Measurements from ENCODE around the gene NTF3. TPM values are rescaled to one million over a fixed set of nuclear protein-coding genes. Genes with fewer than 3 reads are reported as not detected.

The NTF3 gene
- total RNA-seq, 2 donors from 2014 or later, result 0.63 to 0.67 TPM

GRCh38 chr12:5492562-5492961 is 60.7 kb downstream of the NTF3 start:
- H3K27me3 ChIP-seq, result no peaks in the 10 kb centered on the region
- no peak overlapping the region for H3K27ac ChIP-seq
- TF ChIP-seq CTCF (IDR thresholded peaks at IDR 0.05), result no peak
- no peaks in the 10 kb centered on the region for H3K9me3 ChIP-seq
- DNase-seq (ENCODE audit: low spot score), result no peak
- no peak overlapping the region for H3K4me3 ChIP-seq
- H3K4me1 ChIP-seq, result peaks cover 0 to 14% of the 10 kb centered on the region in 2 donors
- no peaks in the 10 kb centered on the region for H3K36me3 ChIP-seq

- H3K9me3 ChIP-seq, result no peaks in the 10 kb centered on the region
- no peak for TF ChIP-seq CTCF (IDR thresholded peaks at IDR 0.05)
- H3K27ac ChIP-seq, result no peak overlapping the region
- peaks cover 0 to 14% of the 10 kb centered on the region in 2 donors for H3K4me1 ChIP-seq
- no peak for DNase-seq (ENCODE audit: low spot score)
- no peak overlapping the region for H3K4me3 ChIP-seq
- no peaks in the 10 kb centered on the region for H3K36me3 ChIP-seq
- no peaks in the 10 kb centered on the region for H3K27me3 ChIP-seq
Measured at GRCh38 chr12:5493018-5493417, 61.1 kb downstream of the NTF3 start.

- Histone ChIP-seq H3K27me3 (no peaks in the 10 kb centered on the region), H3K9me3 (no peaks in the 10 kb centered on the region), H3K4me3 (no peak overlapping the region), H3K36me3 (no peaks in the 10 kb centered on the region), H3K27ac (no peak overlapping the region), H3K4me1 (peaks cover 0 to 8% of the 10 kb centered on the region in 2 donors)
- TF ChIP-seq CTCF (IDR thresholded peaks at IDR 0.05), result no peak
- DNase-seq (ENCODE audit: low spot score), result no peak
Measured at GRCh38 chr12:5494343-5494742, 62.4 kb downstream of the NTF3 start.

GRCh38 chr12:5497329-5498053 is 65.6 kb downstream of the NTF3 start:
- H3K4me3 ChIP-seq, result no peak overlapping the region
- H3K27me3 ChIP-seq, result no peaks in the 10 kb centered on the region
- TF ChIP-seq CTCF (IDR thresholded peaks at IDR 0.05), result no peak
- H3K36me3 ChIP-seq, result no peaks in the 10 kb centered on the region
- no peak overlapping the region for H3K27ac ChIP-seq
- DNase-seq (ENCODE audit: low spot score), result no peak
- no peaks in the 10 kb centered on the region for H3K4me1 ChIP-seq
- H3K9me3 ChIP-seq, result no peaks in the 10 kb centered on the region

- Histone ChIP-seq H3K4me3 (no peak overlapping the region), H3K4me1 (no peaks in the 10 kb centered on the region), H3K9me3 (no peaks in the 10 kb centered on the region), H3K27ac (no peak overlapping the region), H3K36me3 (no peaks in the 10 kb centered on the region), H3K27me3 (no peaks in the 10 kb centered on the region)
- no peak for DNase-seq (ENCODE audit: low spot score)
- TF ChIP-seq CTCF (IDR thresholded peaks at IDR 0.05), result no peak
Measured at GRCh38 chr12:5498076-5498475, 66.2 kb downstream of the NTF3 start.

GRCh38 chr12:5498806-5499205 is 66.9 kb downstream of the NTF3 start:
- Histone ChIP-seq H3K36me3 (no peaks in the 10 kb centered on the region), H3K27me3 (no peaks in the 10 kb centered on the region), H3K4me1 (no peaks in the 10 kb centered on the region), H3K9me3 (no peaks in the 10 kb centered on the region), H3K4me3 (no peak overlapping the region), H3K27ac (no peak overlapping the region)
- no peak for TF ChIP-seq CTCF (IDR thresholded peaks at IDR 0.05)
- no peak for DNase-seq (ENCODE audit: low spot score)
